HepG2 (cell line): ENCODE results near the gene PCP4L1. TPM values are rescaled to one million over a fixed set of nuclear protein-coding genes. Genes with fewer than 3 reads are reported as not detected.

Experiments used
- ARNT ChIP-seq: fragments of 450-650 bp; IDR thresholded peaks from 2 replicates; pipeline ENCODE4 v1.6.1; 2017
- ARNT2 ChIP-seq: sonication (generic); formaldehyde crosslinking; IDR thresholded peaks from 2 replicates; pipeline ENCODE4 v1.8.0; 2022; ENCODE audit warnings: mild to moderate bottlenecking, low read depth, missing genetic modification reagents, moderate library complexity
- CAMTA2 ChIP-seq: sonication (generic); formaldehyde crosslinking; IDR thresholded peaks from 2 replicates; pipeline ENCODE4 v1.4.0; 2020; ENCODE audit warnings: mild to moderate bottlenecking, missing genetic modification reagents, borderline replicate concordance
- GMEB2 ChIP-seq: IDR thresholded peaks from 2 replicates; pipeline ENCODE4 v1.6.1; 2016; ENCODE audit warnings: missing biosample characterization, missing genetic modification reagents, low read depth
- KLF12 ChIP-seq: sonication (generic); formaldehyde crosslinking; IDR thresholded peaks from 2 replicates; pipeline ENCODE4 v1.4.0; 2020; ENCODE audit warnings: missing genetic modification reagents, borderline replicate concordance
- RXRB ChIP-seq: IDR thresholded peaks from 2 replicates; pipeline ENCODE4 v1.6.1; 2016; ENCODE audit warnings: borderline replicate concordance, missing genetic modification reagents, missing compliant biosample characterization
- SNAPC4 ChIP-seq: sonication (generic); formaldehyde crosslinking; IDR thresholded peaks from 2 replicates; pipeline ENCODE4 v1.4.0; 2020; ENCODE audit warnings: mild to moderate bottlenecking, missing genetic modification reagents
- TEAD2 ChIP-seq: sonication (generic); formaldehyde crosslinking; IDR thresholded peaks from 2 replicates; pipeline ENCODE4 v1.9.0; 2021; ENCODE audit warnings: missing genetic modification reagents
- ZBTB44 ChIP-seq: sonication (generic); formaldehyde crosslinking; IDR thresholded peaks from 2 replicates; pipeline ENCODE4 v1.4.0; 2020; ENCODE audit warnings: missing genetic modification reagents
- ZFP62 ChIP-seq: sonication (generic); formaldehyde crosslinking; IDR thresholded peaks from 2 replicates; pipeline ENCODE4 v1.4.0; 2020; ENCODE audit warnings: missing genetic modification reagents
- ZNF777 ChIP-seq: sonication (generic); formaldehyde crosslinking; IDR thresholded peaks from 2 replicates; pipeline ENCODE4 v1.4.0; 2020; ENCODE audit warnings: missing genetic modification reagents
- polyA plus RNA-seq, 8 experiments: library from polyadenylated mRNA; depleted of rRNA in 3 of 8; stranded (reverse) in 7 of 8; unstranded in 1 of 8; fragments of >200 nt; fragmentation: Illumina TruSeq in 4 of 8; extraction: Trizol in 4 of 8; gene quantifications; 2 replicates each; pipeline versions ENCODE4 v1.2.1 to v1.2.3, GENCODE V29; 2011 to 2016; ENCODE audit warnings: low read depth in 4 of 8, missing spikeins in 1 of 8, mixed read lengths in 1 of 8; ENCODE audit not compliant: insufficient read depth in 1 of 8
- total RNA-seq, 5 experiments: library from RNA; depleted of rRNA; stranded (reverse); fragments of >200 nt; fragmentation: Illumina TruSeq; extraction: Trizol; gene quantifications; 2 replicates each; pipeline ENCODE4 v1.2.3, GENCODE V29; 2016; ENCODE audit warnings: low read depth in 1 of 5
- TF ChIP-seq, protein P1 (sequence below): sonication (generic); formaldehyde crosslinking; IDR thresholded peaks from 2 replicates; pipeline ENCODE4 v1.4.0; 2020; ENCODE audit warnings: missing genetic modification reagents, borderline replicate concordance
- TF ChIP-seq, protein P2 (sequence below): IDR thresholded peaks from 2 replicates; pipeline ENCODE4 v1.6.1; 2016; ENCODE audit warnings: low read depth

PCP4L1 gene
- total and polyA plus RNA-seq, 2 of the 13 experiments (the other 11 are each of a cell fraction or from before 2014, with no cell fraction given) = 0.28 TPM; not detected in 1

DNA sequence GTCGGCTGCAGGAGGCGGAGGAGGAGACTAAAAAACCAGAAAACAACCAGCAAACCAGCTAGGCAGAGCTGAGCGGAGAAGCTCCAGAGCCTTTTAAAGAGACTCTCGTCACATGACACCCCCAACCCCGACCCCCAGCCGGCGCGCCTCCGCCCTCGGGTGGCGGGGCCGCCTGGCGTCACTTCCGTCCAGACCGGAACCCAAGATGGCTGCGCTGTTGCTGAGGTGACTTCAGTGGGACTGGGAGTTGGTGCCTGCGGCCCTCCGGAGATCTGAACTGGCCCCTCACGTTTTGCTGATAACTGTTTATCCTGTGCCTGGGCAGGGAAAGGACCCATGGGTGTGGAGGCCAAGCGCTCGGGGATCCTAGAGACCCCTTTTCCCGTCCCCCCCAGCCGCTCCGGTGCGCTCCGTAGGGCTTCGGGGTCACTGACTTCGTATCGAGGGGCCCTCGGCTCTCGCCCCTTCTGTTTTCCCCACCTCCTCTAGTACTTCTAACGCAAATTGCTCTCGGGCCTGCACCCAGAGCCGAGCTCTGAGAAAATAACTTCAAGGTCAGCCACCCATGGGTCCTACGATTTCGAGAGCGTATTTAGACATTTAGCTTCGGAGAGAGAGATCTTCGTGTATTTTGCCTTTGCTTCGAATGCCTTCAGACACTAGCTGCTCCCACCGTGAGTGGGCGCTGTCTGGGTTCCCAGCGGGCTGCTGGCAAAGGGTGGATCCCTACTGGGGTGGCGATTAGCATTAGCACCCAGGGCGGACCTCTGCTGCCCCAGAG lies 55.8 kb downstream of the PCP4L1 start, which contains the start of gene SDHC (continued):
- TF ChIP-seq SNAPC4 (0 out of 2 replicates have a peak, but pooled peaks have one; percentile 40), RXRB (peak; percentile 49; the same call in 1 of the 2 replicates), ARNT2 (CRISPR knock-in tag) (peak; percentile 67; the same call in 1 of the 2 replicates), CAMTA2 (CRISPR knock-in tag) (no peak), GMEB2 (no peak; the same call in 1 of the 2 replicates), TEAD2 (CRISPR knock-in tag) (no peak), KLF12 (peak; percentile 43; the same call in 1 of the 2 replicates), ZNF777 (CRISPR knock-in tag) (peak; percentile 54; the same call in 1 of the 2 replicates), ARNT (no peak), ZBTB44 (CRISPR knock-in tag) (0 out of 2 replicates have a peak, but pooled peaks have one; percentile 26), ZFP62 (CRISPR knock-in tag) (no peak)
- TF ChIP-seq, protein P1, sequence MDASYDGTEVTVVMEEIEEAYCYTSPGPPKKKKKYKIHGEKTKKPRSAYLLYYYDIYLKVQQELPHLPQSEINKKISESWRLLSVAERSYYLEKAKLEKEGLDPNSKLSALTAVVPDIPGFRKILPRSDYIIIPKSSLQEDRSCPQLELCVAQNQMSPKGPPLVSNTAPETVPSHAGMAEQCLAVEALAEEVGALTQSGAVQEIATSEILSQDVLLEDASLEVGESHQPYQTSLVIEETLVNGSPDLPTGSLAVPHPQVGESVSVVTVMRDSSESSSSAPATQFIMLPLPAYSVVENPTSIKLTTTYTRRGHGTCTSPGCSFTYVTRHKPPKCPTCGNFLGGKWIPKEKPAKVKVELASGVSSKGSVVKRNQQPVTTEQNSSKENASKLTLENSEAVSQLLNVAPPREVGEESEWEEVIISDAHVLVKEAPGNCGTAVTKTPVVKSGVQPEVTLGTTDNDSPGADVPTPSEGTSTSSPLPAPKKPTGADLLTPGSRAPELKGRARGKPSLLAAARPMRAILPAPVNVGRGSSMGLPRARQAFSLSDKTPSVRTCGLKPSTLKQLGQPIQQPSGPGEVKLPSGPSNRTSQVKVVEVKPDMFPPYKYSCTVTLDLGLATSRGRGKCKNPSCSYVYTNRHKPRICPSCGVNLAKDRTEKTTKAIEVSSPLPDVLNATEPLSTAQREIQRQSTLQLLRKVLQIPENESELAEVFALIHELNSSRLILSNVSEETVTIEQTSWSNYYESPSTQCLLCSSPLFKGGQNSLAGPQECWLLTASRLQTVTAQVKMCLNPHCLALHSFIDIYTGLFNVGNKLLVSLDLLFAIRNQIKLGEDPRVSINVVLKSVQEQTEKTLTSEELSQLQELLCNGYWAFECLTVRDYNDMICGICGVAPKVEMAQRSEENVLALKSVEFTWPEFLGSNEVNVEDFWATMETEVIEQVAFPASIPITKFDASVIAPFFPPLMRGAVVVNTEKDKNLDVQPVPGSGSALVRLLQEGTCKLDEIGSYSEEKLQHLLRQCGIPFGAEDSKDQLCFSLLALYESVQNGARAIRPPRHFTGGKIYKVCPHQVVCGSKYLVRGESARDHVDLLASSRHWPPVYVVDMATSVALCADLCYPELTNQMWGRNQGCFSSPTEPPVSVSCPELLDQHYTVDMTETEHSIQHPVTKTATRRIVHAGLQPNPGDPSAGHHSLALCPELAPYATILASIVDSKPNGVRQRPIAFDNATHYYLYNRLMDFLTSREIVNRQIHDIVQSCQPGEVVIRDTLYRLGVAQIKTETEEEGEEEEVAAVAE = peak; percentile 21
- TF ChIP-seq, protein P2, sequence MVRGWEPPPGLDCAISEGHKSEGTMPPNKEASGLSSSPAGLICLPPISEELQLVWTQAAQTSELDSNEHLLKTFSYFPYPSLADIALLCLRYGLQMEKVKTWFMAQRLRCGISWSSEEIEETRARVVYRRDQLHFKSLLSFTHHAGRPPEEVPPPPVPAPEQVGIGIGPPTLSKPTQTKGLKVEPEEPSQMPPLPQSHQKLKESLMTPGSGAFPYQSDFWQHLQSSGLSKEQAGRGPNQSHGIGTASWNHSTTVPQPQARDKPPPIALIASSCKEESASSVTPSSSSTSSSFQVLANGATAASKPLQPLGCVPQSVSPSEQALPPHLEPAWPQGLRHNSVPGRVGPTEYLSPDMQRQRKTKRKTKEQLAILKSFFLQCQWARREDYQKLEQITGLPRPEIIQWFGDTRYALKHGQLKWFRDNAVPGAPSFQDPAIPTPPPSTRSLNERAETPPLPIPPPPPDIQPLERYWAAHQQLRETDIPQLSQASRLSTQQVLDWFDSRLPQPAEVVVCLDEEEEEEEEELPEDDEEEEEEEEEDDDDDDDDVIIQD (CRISPR knock-in tag) = peak; percentile 12; the same call in 1 of the 2 replicates
